ENCODE data around the gene ADARB2.

GRCh38 chr10:1169186-1169885, 568.0 kb downstream of the ADARB2 start:
- TF ChIP-seq REST (IDR thresholded peaks at IDR 0.05; ENCODE audit: insufficient read depth in 1 of 2, low read depth in 2 of 2, low read length in 2 of 2) (no peak), TAF1 (IDR thresholded peaks at IDR 0.05; ENCODE audit: borderline replicate concordance, insufficient read depth, low read length) (no peak), FOXP2 (optimal IDR thresholded peaks at IDR 0.05; ENCODE audit: borderline replicate concordance, extremely low read depth, extremely low read length, insufficient read depth) (no peak)
